GM12873 (cell line): ENCODE measurements around the gene ABHD12B.

ENCODE experiments used
- CTCF ChIP-seq: IDR thresholded peaks from 2 replicates; pipeline ENCODE4 v1.5.1; 2012; ENCODE audit warnings: low read depth, mild to moderate bottlenecking, moderate library complexity, low read length, control low read depth; ENCODE audit not compliant: insufficient read depth; ENCODE audit errors: missing control alignments

Gene ABHD12B

GRCh38 chr14:50828721-50829488 is 42.9 kb upstream of the ABHD12B start:
- no peak for TF ChIP-seq CTCF

- TF ChIP-seq CTCF, result no peak
Observed at GRCh38 chr14:50829489-50830043, 42.3 kb upstream of the ABHD12B start.

GRCh38 chr14:50830044-50830931 is 41.6 kb upstream of the ABHD12B start:
- TF ChIP-seq CTCF, result no peak

GRCh38 chr14:50830932-50831725 is 40.7 kb upstream of the ABHD12B start, which contains the start of gene NIN:
NIN (minus strand) TSS chr14:50831162; CDS start chr14:50822056, 9,106 bp downstream.
- no peak for TF ChIP-seq CTCF

GRCh38 chr14:50831726-50832168 is 40.1 kb upstream of the ABHD12B start:
- no peak for TF ChIP-seq CTCF

GRCh38 chr14:50832935-50833630 is 38.8 kb upstream of the ABHD12B start:
- TF ChIP-seq CTCF, result no peak
